ENCODE data around the gene IBA57. TPM values are rescaled to one million over a fixed set of nuclear protein-coding genes. Genes with fewer than 3 reads are reported as not detected.

The IBA57 gene
- total RNA-seq, 1 donor from 2014 or later: 14.5 TPM

GRCh38 chr1:228178737-228179684, 13.4 kb downstream of the IBA57 start:
- H3K4me3 Mint-ChIP-seq: no peak overlapping the region
- TF ChIP-seq CTCF (IDR thresholded peaks at IDR 0.05): no peak
- ChIA-PET CTCF (interaction anchor here (1.2 kb wide), 1 partner anchor 8 kb away, joined by 3 read pairs; no protein-coding TSS in a partner anchor), POLR2A (interaction anchor here (0.7 kb wide), 1 partner anchor 120 kb away, joined by 5 read pairs; no protein-coding TSS in a partner anchor)
- no peak overlapping the region for H3K27ac Mint-ChIP-seq
- ATAC-seq (ENCODE audit: low read depth) (no peak), DNase-seq (no peak)
- H3K27me3 Mint-ChIP-seq: no peaks in the 10 kb centered on the region
- peaks cover 15% of the 10 kb centered on the region for H3K36me3 Mint-ChIP-seq (ENCODE audit: low read depth)
- intact Hi-C loops (cut with micrococcal nuclease): no loop called here
- no peaks in the 10 kb centered on the region for H3K9me3 Mint-ChIP-seq
- H3K4me1 Mint-ChIP-seq: peaks cover 3% of the 10 kb centered on the region

GRCh38 chr1:228180271-228180958, 14.8 kb downstream of the IBA57 start:
- H3K27me3 Mint-ChIP-seq: no peaks in the 10 kb centered on the region
- H3K36me3 Mint-ChIP-seq (ENCODE audit: low read depth): peaks cover 12% of the 10 kb centered on the region
- H3K9me3 Mint-ChIP-seq: no peaks in the 10 kb centered on the region
- peak; percentile 40 for ATAC-seq (ENCODE audit: low read depth)
- DNase-seq: no peak
- POLR2A ChIA-PET: interaction anchor here (0.7 to 0.8 kb wide), 2 partner anchors 10 to 1078 kb away, joined by 5 to 7 read pairs; no protein-coding TSS in a partner anchor
- TF ChIP-seq CTCF (IDR thresholded peaks at IDR 0.05): no peak
- intact Hi-C loops (cut with micrococcal nuclease): loop anchor here (2.0 kb wide), 1 partner anchor 50 kb away; no protein-coding TSS in a partner anchor
- H3K4me3 Mint-ChIP-seq: no peak overlapping the region
- H3K4me1 Mint-ChIP-seq: peaks cover 3% of the 10 kb centered on the region
- H3K27ac Mint-ChIP-seq: no peak overlapping the region
- CTCF ChIA-PET: interaction anchor here (1.1 to 1.2 kb wide), 2 partner anchors 10 to 176 kb away, joined by 3 read pairs; no protein-coding TSS in a partner anchor

GRCh38 chr1:228180959-228181644, 15.5 kb downstream of the IBA57 start:
- H3K4me3 Mint-ChIP-seq: no peak overlapping the region
- intact Hi-C loops (cut with micrococcal nuclease): loop anchor here (2.0 kb wide), 1 partner anchor 50 kb away; no protein-coding TSS in a partner anchor
- CTCF ChIA-PET: no interaction called here
- no peak overlapping the region for H3K27ac Mint-ChIP-seq
- DNase-seq (no peak), ATAC-seq (ENCODE audit: low read depth) (no peak)
- H3K4me1 Mint-ChIP-seq: peaks cover 3% of the 10 kb centered on the region
- H3K27me3 Mint-ChIP-seq: no peaks in the 10 kb centered on the region
- peaks cover 9% of the 10 kb centered on the region for H3K36me3 Mint-ChIP-seq (ENCODE audit: low read depth)
- POLR2A ChIA-PET: no interaction called here
- TF ChIP-seq CTCF (IDR thresholded peaks at IDR 0.05): no peak
- H3K9me3 Mint-ChIP-seq: no peaks in the 10 kb centered on the region

- Mint-ChIP-seq H3K4me1 (peaks cover 3% of the 10 kb centered on the region), H3K27me3 (no peaks in the 10 kb centered on the region), H3K36me3 (ENCODE audit: low read depth) (peaks cover 6% of the 10 kb centered on the region), H3K9me3 (no peaks in the 10 kb centered on the region), H3K4me3 (no peak overlapping the region), H3K27ac (no peak overlapping the region)
- intact Hi-C loops (cut with micrococcal nuclease): loop anchor here (2.0 kb wide), 1 partner anchor 51 kb away; no protein-coding TSS in a partner anchor
- no peak for TF ChIP-seq CTCF (IDR thresholded peaks at IDR 0.05)
- no peak for ATAC-seq (ENCODE audit: low read depth)
- ChIA-PET POLR2A (no interaction called here), CTCF (no interaction called here)
- no peak for DNase-seq
Measured at GRCh38 chr1:228181645-228182034, 16.0 kb downstream of the IBA57 start.

Measured in activated B cell treated with CpG ODN at 0.5 μM for 24 hours (primary cell).